H1 (cell line): ENCODE data around the gene PRRX2. TPM values are rescaled to one million over a fixed set of nuclear protein-coding genes. Genes with fewer than 3 reads are reported as not detected.

ENCODE experiments used
- CTCF ChIA-PET: fragments of 300-600 bp; sonication (Branson Sonifier 250); formaldehyde crosslinking; loops from one replicate; lab custom pipeline; 2021; ENCODE audit not compliant: partially characterized antibody; lab: Charles Lee
- POLR2A ChIA-PET: fragments of 300-600 bp; sonication (Branson Sonifier 250); formaldehyde crosslinking; loops from one replicate; lab custom pipeline; 2021; ENCODE audit warnings: inconsistent platforms; ENCODE audit not compliant: partially characterized antibody; lab: Charles Lee
- DNase-seq, 2 experiments: peaks; one replicate each; pipeline versions ENCODE4 v3.0.0 to v3.0.0-alpha.2; 2010 to 2022; ENCODE audit warnings: low spot score in 2 of 2, low read depth in 1 of 2, mixed read lengths in 1 of 2
- FAIRE-seq: peaks from 2 replicates; lab custom pipeline; 2011; peaks lifted over from hg19 to GRCh38; lab: Jason Lieb, UNC
- H2AFZ ChIP-seq: 2 replicates; pipeline ENCODE4 v1.8.1; 2012; ENCODE audit warnings: low read length, inconsistent platforms
- H2AK5ac ChIP-seq: 2 replicates; pipeline ENCODE4 v1.6.1; 2013; ENCODE audit warnings: low read depth, low read length
- H2BK120ac ChIP-seq: replicated peaks from 2 replicates; pipeline ENCODE3; 2013; ENCODE audit warnings: low read depth, low read length, inconsistent platforms
- H2BK12ac ChIP-seq: 2 replicates; pipeline ENCODE4 v1.6.1; 2013; ENCODE audit warnings: low read depth, low read length
- H2BK15ac ChIP-seq: 2 replicates; pipeline ENCODE4 v1.6.1; 2013; ENCODE audit warnings: low read length
- H2BK20ac ChIP-seq: 2 replicates; pipeline ENCODE4 v1.6.1; 2013; ENCODE audit warnings: low read length
- H2BK5ac ChIP-seq: 2 replicates; pipeline ENCODE4 v1.6.1; 2013; ENCODE audit warnings: low read depth, low read length
- H3K14ac ChIP-seq: 2 replicates; pipeline ENCODE4 v1.6.1; 2013; ENCODE audit warnings: inconsistent platforms; ENCODE audit not compliant: insufficient read length
- H3K18ac ChIP-seq: 2 replicates; pipeline ENCODE4 v1.6.1; 2013; ENCODE audit warnings: low read length; ENCODE audit errors: extremely low read depth
- H3K23ac ChIP-seq: 2 replicates; pipeline ENCODE4 v1.6.1; 2013; ENCODE audit warnings: inconsistent platforms; ENCODE audit not compliant: insufficient read length
- H3K23me2 ChIP-seq: 2 replicates; pipeline ENCODE4 v1.6.1; 2013; ENCODE audit warnings: low read depth, low read length
- H3K27ac ChIP-seq: 2 replicates; pipeline ENCODE4 v1.6.1; 2011; ENCODE audit warnings: low read depth, low read length, inconsistent platforms
- H3K27me3 ChIP-seq, 4 experiments: replicated peaks in 1 of 4; 1 replicate in 1 of 4; 2 replicates in 3 of 4; pipeline versions ENCODE4 v1.6.1 to v1.8.1; 2011 to 2013; ENCODE audit warnings: low read length in 3 of 4, mild to moderate bottlenecking in 3 of 4, inconsistent platforms in 2 of 4, mixed read lengths in 2 of 4, moderate library complexity in 1 of 4; ENCODE audit not compliant: control insufficient read depth in 3 of 4, insufficient read depth in 3 of 4; ENCODE audit errors: extremely low read depth in 1 of 4
- H3K36me3 ChIP-seq, 4 experiments: 2 replicates each; pipeline versions ENCODE4 v1.6.1 to v1.8.1; 2011 to 2013; ENCODE audit warnings: mild to moderate bottlenecking in 4 of 4, low read length in 3 of 4, moderate library complexity in 2 of 4, control low read depth in 1 of 4, inconsistent platforms in 1 of 4; ENCODE audit not compliant: insufficient read depth in 4 of 4, control insufficient read depth in 2 of 4
- H3K4ac ChIP-seq: replicated peaks from 2 replicates; pipeline ENCODE3; 2013; ENCODE audit warnings: low read length, low read depth, mixed read lengths, inconsistent platforms; ENCODE audit not compliant: insufficient read length
- H3K4me1 ChIP-seq, 4 experiments: replicated peaks in 1 of 4; 1 replicate in 1 of 4; 2 replicates in 3 of 4; pipeline versions ENCODE4 v1.6.1 to v1.8.1; 2011 to 2013; ENCODE audit warnings: low read length in 3 of 4, inconsistent platforms in 2 of 4, mixed read lengths in 1 of 4; ENCODE audit not compliant: insufficient read depth in 4 of 4, control insufficient read depth in 3 of 4
- H3K4me2 ChIP-seq, 2 experiments: 2 replicates each; pipeline versions ENCODE4 v1.6.1 to v1.8.1; 2011 to 2013; ENCODE audit warnings: low read depth in 2 of 2, low read length in 2 of 2, control low read depth in 1 of 2, inconsistent platforms in 1 of 2, mild to moderate bottlenecking in 1 of 2; ENCODE audit not compliant: insufficient read depth in 1 of 2
- H3K4me3 ChIP-seq, 4 experiments: fragments of 200-600, 300-600 bp in 1 of 4; sonication (generic), shearing (Covaris generic), sonication (Bioruptor Twin) in 1 of 4; 2 replicates each; pipeline versions ENCODE4 v1.5.1 to v1.8.1; 2011 to 2016; ENCODE audit warnings: low read length in 4 of 4, low read depth in 3 of 4, control low read depth in 2 of 4, inconsistent platforms in 2 of 4, mild to moderate bottlenecking in 2 of 4, mixed read lengths in 1 of 4, moderate library complexity in 1 of 4; ENCODE audit not compliant: insufficient read depth in 2 of 4; ENCODE audit errors: extremely low read depth in 1 of 4
- H3K56ac ChIP-seq: replicated peaks from 2 replicates; pipeline ENCODE3; 2013; ENCODE audit warnings: low read depth, mild to moderate bottlenecking, mixed read lengths, low read length, inconsistent platforms; ENCODE audit not compliant: insufficient read length
- H3K79me1 ChIP-seq: 2 replicates; pipeline ENCODE4 v1.6.1; 2013; ENCODE audit warnings: low read depth, low read length, control low read depth
- H3K79me2 ChIP-seq, 2 experiments: 2 replicates each; pipeline versions ENCODE4 v1.6.1 to v1.8.1; 2012 to 2013; ENCODE audit warnings: low read length in 2 of 2, mild to moderate bottlenecking in 2 of 2, inconsistent platforms in 1 of 2; ENCODE audit not compliant: insufficient read depth in 2 of 2, control insufficient read depth in 1 of 2
- H3K9ac ChIP-seq, 4 experiments: replicated peaks in 1 of 4; 1 replicate in 1 of 4; 2 replicates in 3 of 4; pipeline versions ENCODE4 v1.6.1 to v1.8.1; 2011 to 2013; ENCODE audit warnings: low read depth in 3 of 4, low read length in 3 of 4, control low read depth in 2 of 4, mild to moderate bottlenecking in 2 of 4, moderate library complexity in 2 of 4, inconsistent platforms in 1 of 4; ENCODE audit errors: extremely low read depth in 1 of 4
- H3K9me3 ChIP-seq, 2 experiments: 2 replicates each; pipeline versions ENCODE4 v1.6.1 to v1.8.1; 2012 to 2013; ENCODE audit warnings: mild to moderate bottlenecking in 2 of 2, moderate library complexity in 2 of 2, control low read depth in 1 of 2, inconsistent platforms in 1 of 2, low read depth in 1 of 2, low read length in 1 of 2, mixed read lengths in 1 of 2; ENCODE audit not compliant: insufficient read depth in 2 of 2
- H4K20me1 ChIP-seq, 2 experiments: replicated peaks in 1 of 2; 2 replicates each; pipeline versions ENCODE3 to v1.8.1; 2011 to 2013; ENCODE audit warnings: inconsistent platforms in 2 of 2, low read length in 2 of 2, mild to moderate bottlenecking in 1 of 2; ENCODE audit not compliant: insufficient read depth in 2 of 2, control insufficient read depth in 1 of 2
- H4K5ac ChIP-seq: 2 replicates; pipeline ENCODE4 v1.6.1; 2013; ENCODE audit warnings: low read length, low read depth, mixed read lengths, inconsistent platforms; ENCODE audit not compliant: insufficient read length
- H4K8ac ChIP-seq: 2 replicates; pipeline ENCODE4 v1.8.0; 2013; ENCODE audit warnings: mild to moderate bottlenecking, moderate library complexity, low read length, inconsistent platforms; ENCODE audit not compliant: insufficient read depth; ENCODE audit errors: extremely low read depth
- H4K91ac ChIP-seq: replicated peaks from 2 replicates; pipeline ENCODE3; 2013; ENCODE audit warnings: low read length, mixed read lengths, inconsistent platforms; ENCODE audit not compliant: insufficient read length
- CBX5 ChIP-seq: fragments of 300-800, 300-1000 bp; sonication (generic); IDR thresholded peaks from 2 replicates; pipeline ENCODE4 v1.7.1; 2016; ENCODE audit warnings: antibody characterized with exemption, low read length, low read depth
- EZH2 ChIP-seq: fragments of 200-600 bp; sonication (generic); IDR thresholded peaks from 2 replicates; pipeline ENCODE4 v1.7.1; 2012; ENCODE audit warnings: low read depth, mild to moderate bottlenecking, moderate library complexity, low read length, inconsistent platforms; ENCODE audit not compliant: severe bottlenecking
- FOSL1 ChIP-seq: IDR thresholded peaks from 2 replicates; pipeline ENCODE4 v1.6.1; 2011; ENCODE audit warnings: mild to moderate bottlenecking, low read depth, low read length, moderate library complexity; ENCODE audit not compliant: insufficient read depth
- GTF2F1 ChIP-seq: IDR thresholded peaks from 2 replicates; pipeline ENCODE4 v1.6.1; 2012; ENCODE audit warnings: low read depth, low read length, improper control_type of control experiment, borderline replicate concordance
- JUN ChIP-seq: IDR thresholded peaks from 2 replicates; pipeline ENCODE4 v1.6.1; 2011; ENCODE audit warnings: low read depth, mild to moderate bottlenecking, improper control_type of control experiment, low read length
- KDM1A ChIP-seq: fragments of 200-600, 300-600 bp; sonication (generic); IDR thresholded peaks from 2 replicates; pipeline ENCODE4 v1.7.1; 2016; ENCODE audit warnings: mild to moderate bottlenecking, low read length, borderline replicate concordance
- KDM4A ChIP-seq: IDR thresholded peaks from one replicate; pipeline ENCODE4 v1.7.1; 2012; ENCODE audit warnings: low read depth, mild to moderate bottlenecking, moderate library complexity, low read length, inconsistent platforms; ENCODE audit not compliant: severe bottlenecking
- NRF1 ChIP-seq: IDR thresholded peaks from 2 replicates; pipeline ENCODE4 v1.6.1; 2011; ENCODE audit warnings: mild to moderate bottlenecking, low read depth, low read length, improper control_type of control experiment
- SIX5 ChIP-seq: IDR thresholded peaks from 2 replicates; pipeline ENCODE4 v1.6.1; 2011; ENCODE audit warnings: mild to moderate bottlenecking, low read depth, low read length
- SP2 ChIP-seq: IDR thresholded peaks from 2 replicates; pipeline ENCODE4 v1.6.1; 2012; ENCODE audit warnings: mild to moderate bottlenecking, low read length, inconsistent platforms
- SRF ChIP-seq: IDR thresholded peaks from 2 replicates; pipeline ENCODE4 v1.6.1; 2011; ENCODE audit warnings: mild to moderate bottlenecking, low read depth, low read length, moderate library complexity
- TAF7 ChIP-seq: optimal IDR thresholded peaks from 2 replicates; pipeline ENCODE3; 2011; ENCODE audit warnings: low read depth, mild to moderate bottlenecking, inconsistent platforms, low read length, moderate library complexity, borderline replicate concordance
- USF2 ChIP-seq: IDR thresholded peaks from 2 replicates; pipeline ENCODE4 v1.6.1; 2011; ENCODE audit warnings: low read length, improper control_type of control experiment
- YY1 ChIP-seq: IDR thresholded peaks from 2 replicates; pipeline ENCODE4 v1.6.1; 2011; ENCODE audit warnings: low read depth, mild to moderate bottlenecking, low read length
- WGBS, 2 experiments: shearing (Covaris generic) in 1 of 2; methylation state at CpG; one replicate each; pipeline versions ENCODE4 v1.1.6 to v1.1.7; 2013 to 2015; ENCODE audit warnings: low lambda C conversion rate in 2 of 2, mixed read lengths in 2 of 2, inconsistent platforms in 1 of 2, low coverage in 1 of 2, missing lambda C conversion rate in 1 of 2; ENCODE audit not compliant: insufficient replicate concordance in 2 of 2, insufficient coverage in 1 of 2, insufficient read length in 1 of 2; ENCODE audit errors: extremely low coverage in 1 of 2, missing lambda C conversion rate in 1 of 2; 5-methylcytosine and 5-hydroxymethylcytosine counted together
- polyA plus RNA-seq, 7 experiments: library from polyadenylated mRNA; depleted of rRNA in 3 of 7; stranded (reverse) in 5 of 7; unstranded in 2 of 7; fragments of >200 nt in 5 of 7; fragments of 200-250 nt in 2 of 7; gene quantifications; 1 replicate in 5 of 7; 2 replicates in 1 of 7; 4 replicates in 1 of 7; pipeline versions ENCODE4 v1.2.1 to v1.2.3, GENCODE V29; 2011 to 2013; ENCODE audit warnings: missing spikeins in 2 of 7, mixed read lengths in 2 of 7
- total RNA-seq: library from RNA; stranded (reverse); fragmentation: NEBNext Ultra II Directional; extraction: Animal tissue kit (Norgen Biotek cat#: 25700); gene quantifications from 2 replicates; pipeline ENCODE4 v1.2.1, GENCODE V29; 2021

The PRRX2 gene
- total and polyA plus RNA-seq, 2 of the 8 experiments (the other 6 are each of a cell fraction or from before 2014, with no cell fraction given): 5.8 to 9.2 TPM

DNA sequence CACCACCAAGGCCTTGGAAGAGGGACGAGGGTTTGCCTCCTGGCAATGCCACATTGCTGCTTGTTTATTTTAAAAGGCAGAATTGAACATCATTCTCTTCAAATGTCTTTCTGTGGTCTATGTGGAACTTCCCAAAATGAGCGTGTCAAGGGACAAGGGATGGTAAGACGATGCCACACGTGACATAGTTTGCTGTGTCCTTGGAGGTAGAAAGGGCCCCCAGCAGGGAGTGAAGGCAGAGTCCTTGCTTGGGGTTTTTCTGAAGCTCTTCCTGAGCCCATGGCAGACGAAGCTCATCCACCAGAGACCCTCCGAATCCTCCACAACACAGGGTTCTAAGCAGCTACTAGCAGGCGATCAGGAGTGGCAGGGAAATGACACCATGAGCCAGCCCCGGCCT lies 28.3 kb downstream of the PRRX2 start:
- Histone ChIP-seq H2BK20ac (no peak overlapping the region), H4K5ac (no peak overlapping the region), H2BK120ac (no peak overlapping the region), H3K14ac (no peak overlapping the region), H3K36me3 (no peaks in the 10 kb centered on the region), H3K23me2 (peaks cover 12% of the 10 kb centered on the region; the same call in 1 of the 2 replicates), H3K79me1 (no peaks in the 10 kb centered on the region), H3K4ac (no peak overlapping the region), H3K79me2 (no peaks in the 10 kb centered on the region), H3K4me1 (peaks cover 0 to 9% (median 6%) of the 10 kb centered on the region in 4 experiments; a peak in 5 of 7 replicates), H2BK5ac (no peak overlapping the region), H2AFZ (no peak overlapping the region), H2AK5ac (no peak overlapping the region), H2BK15ac (no peak overlapping the region), H4K8ac (no peak overlapping the region), H3K23ac (no peak overlapping the region), H4K91ac (no peak overlapping the region), H3K4me2 (no peak overlapping the region), H3K56ac (no peak overlapping the region), H3K9me3 (no peaks in the 10 kb centered on the region), H3K27me3 (peaks cover 0 to 18% (median 9%) of the 10 kb centered on the region in 4 experiments; a peak in 3 of 7 replicates), H3K18ac (0 out of 2 replicates have a peak overlapping the region, but pooled peaks have one; percentile 6), H3K27ac (no peak overlapping the region), H4K20me1 (no peaks in the 10 kb centered on the region), H2BK12ac (no peak overlapping the region), H3K4me3 (no peak overlapping the region), H3K9ac (no peak overlapping the region)
- no peak for DNase-seq
- CTCF ChIA-PET: interaction anchor here (0.8 to 4.6 kb wide), 4 partner anchors 26 to 90 kb away, joined by 3 to 16 read pairs (median 6); partner anchors contain the start of gene ASB6
- POLR2A ChIA-PET: no interaction called here
- no peak for FAIRE-seq
- WGBS, 2 experiments: 86% methylated on average over 8 of the region's 8 CpGs; no CpG with 5 or more reads in 1 of the 2 experiments
- TF ChIP-seq YY1 (no peak), TAF7 (no peak), USF2 (no peak), KDM1A (no peak), FOSL1 (no peak), NRF1 (no peak), CBX5 (no peak), KDM4A (no peak), SIX5 (no peak), SP2 (no peak), EZH2 (no peak), GTF2F1 (no peak), JUN (no peak), SRF (no peak)
